CD4-positive, alpha-beta T cell treated with Interleukin-6 for 4 hours (primary cell): ENCODE results near the gene SORCS2.

ENCODE experiments used
- DNase-seq: peaks from one replicate; pipeline ENCODE4 v3.0.0-alpha.2; 2020; ENCODE audit warnings: mixed read lengths

Gene SORCS2

DNA sequence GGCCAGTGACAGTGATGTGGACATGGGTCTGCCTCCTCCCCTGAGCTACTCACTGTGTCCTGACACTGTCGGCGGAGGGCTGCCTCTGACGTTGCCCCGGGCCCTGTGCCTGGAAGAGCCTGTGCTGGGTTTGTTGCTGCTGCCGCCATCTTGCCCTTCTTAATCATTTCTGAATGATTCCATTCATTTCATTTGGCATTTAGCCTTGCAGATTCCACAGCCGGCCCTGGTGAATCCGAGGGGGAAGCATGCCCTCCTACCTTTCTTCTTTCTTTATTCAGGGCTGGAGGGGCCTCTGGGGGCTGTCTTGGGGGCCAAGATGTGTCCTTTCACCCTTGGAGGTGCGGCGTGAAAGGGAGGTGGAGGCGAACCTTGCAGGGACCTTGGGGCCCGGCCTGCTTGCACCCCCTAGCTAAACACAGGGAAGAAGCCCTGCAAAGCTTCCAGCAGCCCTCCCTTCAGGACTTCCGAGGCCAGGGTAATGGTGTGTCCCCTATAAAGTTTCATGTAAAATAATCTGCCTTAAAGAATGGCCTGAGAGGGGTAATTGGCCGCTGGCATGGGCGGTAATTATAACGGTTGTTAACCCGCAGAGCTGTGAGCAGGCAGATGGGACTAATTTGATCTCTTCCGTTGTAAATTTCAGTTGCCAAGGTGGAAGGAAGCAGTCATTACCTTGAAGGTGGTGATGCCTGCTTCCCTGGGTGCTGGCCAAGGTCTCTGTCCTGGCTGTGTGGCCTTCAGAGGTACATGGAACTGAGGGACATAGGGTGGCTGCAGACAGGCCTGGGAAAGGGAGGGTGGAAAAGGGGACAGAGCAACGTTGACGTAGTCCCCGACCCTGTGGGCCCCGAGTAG lies 150.1 kb downstream of the SORCS2 start:
- DNase-seq: no peak

DNA sequence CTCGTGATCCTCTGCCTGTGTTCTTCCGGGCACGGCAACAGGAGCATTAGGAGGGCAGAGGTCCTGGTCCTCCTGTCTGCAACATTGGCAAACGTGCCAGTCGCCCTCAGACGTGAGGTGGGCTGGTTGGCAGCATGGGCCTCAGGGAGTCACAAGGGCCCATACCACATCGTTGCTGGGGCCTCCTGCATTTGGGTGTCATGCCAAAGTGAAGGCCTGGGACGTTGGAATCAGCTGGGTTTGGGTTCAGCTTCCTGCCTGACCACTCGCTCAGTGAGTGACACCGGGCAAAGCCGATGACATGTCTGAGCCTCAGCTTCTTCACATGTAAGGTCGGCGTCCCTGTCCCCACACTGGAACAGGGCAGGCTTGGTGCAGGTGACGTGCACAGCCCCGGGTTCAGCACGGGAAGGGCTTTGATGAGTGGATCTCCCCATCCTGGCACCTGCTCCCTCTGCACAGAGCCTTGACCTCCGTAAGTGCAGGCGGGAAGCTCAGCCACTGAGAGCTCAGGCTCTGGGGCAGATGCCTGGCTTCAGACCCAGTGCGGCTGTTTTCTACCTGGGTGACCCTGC lies 150.8 kb downstream of the SORCS2 start:
- no peak for DNase-seq

DNA sequence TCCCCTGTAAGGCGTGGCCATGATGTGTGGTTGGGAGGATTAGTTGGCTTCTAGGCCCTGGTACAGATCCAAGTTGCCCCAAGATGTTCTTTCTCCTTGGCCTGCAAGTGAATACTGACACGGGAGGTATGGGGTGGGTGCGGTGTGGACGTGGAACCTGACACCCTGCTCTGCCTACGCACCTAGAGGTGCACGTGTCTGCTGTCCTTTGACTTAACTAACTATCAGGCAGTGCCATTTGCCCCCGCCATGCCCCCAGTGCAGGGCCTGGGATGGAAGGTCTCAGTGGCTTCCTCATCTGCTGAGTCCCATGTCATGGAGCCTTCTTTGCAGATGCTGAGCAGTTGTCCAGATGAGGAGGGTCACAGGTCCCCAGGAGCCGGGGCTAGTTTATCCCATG lies 151.6 kb downstream of the SORCS2 start:
- DNase-seq: no peak

DNA sequence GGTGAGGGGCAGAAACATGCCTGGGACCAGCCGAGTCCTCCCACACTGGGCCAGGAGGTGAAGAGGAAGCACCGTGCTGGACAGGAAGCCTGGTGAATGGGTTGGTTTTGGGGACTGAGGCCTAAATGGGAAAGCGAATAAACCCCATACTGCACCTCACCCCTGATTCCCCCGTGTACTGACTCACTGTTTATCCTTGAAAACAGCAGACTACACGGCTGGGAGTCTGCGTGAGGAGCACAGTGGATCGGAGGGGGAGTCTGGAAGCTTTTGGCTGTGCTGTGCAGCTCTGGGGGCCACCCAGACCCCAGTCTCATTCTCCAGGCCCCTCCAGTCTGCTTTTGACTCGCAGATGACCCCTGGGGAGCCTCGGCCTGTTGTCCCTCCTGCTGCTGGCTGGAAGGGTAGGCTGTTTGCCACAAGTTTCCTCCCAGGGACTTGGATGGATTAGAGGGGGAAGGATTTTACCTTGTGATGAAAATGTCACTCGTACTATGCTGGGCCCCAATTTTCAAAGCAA lies 152.4 kb downstream of the SORCS2 start:
- no peak for DNase-seq

DNA sequence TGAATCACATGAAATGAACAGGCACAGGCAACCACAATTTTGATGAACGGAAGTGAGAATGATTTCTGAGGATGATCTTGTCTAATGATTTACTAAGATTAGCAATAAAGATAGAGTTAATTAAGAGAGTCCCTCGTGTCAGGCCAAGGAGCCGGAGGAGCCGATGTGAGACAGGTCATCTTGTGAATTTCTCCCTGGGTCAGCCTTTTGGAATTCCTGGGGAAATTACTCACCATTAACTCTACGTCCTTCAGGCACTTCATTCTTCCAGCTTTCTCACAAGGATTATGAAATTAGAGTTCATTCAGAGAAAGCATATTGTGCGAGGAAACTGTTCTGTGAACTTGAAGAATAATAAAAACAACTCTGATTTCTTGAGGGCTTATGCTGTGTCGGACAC lies 155.6 kb downstream of the SORCS2 start:
- no peak for DNase-seq

DNA sequence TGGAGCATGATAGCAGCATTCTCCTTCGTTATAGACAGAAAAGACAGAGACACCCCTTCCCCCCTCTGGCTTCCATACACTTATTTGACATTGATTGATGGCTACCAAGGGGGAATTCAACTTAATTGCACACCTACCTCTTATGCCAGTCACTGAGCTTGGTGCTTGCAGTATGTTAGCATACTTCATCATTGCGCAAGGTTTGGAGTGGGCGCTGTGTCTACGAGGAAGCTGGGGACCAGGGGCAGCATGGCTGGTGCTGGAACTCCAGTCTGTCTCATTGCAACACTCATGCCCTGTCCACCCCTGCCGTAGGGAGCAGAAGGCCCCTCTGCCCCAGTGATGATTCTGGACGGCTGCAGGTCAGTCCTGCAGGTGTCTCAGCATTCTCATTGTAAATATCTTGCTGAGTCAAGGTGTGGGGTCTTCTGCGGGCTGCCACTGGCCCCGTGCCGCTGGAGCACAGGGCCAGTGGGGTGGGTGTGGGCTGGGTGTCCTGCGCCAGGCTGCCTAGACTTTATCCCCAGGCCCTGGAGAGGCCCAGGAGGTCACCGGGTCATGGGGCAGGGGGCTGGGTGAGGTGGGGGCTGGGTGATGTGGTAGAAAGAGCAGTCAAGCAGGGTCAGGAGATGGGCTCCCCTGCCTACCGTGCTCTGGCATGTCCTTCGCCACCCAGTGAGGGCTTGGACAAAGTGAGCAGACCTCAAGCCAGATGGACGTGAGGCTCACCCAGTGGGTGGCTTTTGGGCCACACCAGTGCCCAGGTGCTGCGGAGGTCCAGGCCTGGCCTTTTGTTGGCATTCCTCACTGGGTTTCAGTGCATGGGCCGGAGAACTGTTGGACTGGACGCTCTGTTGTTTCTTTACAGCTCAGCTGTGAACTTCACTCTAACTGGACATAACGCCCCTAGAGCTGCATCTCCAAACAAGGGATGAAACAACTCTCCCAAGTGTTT lies 156.9 kb downstream of the SORCS2 start:
- DNase-seq: no peak

DNA sequence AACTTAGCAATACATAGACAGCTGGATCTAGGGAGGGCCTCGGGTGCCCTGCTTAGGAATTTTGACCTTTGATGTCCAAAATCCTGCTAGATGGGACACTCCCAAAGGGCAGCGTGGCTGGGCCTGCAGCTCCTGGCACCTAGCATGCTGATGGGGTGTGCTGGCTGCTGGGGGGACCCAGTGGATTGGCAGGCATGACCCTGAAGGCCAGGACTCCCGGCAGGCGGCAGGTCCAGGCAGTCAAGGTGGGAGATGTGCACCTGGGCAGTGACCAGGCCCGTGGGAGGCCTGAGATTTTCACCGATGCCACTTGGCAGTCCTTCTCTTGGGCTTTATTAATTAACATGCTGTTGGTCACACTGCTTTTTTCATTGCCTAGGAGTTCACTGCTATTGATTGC lies 158.1 kb downstream of the SORCS2 start:
- no peak for DNase-seq

DNA sequence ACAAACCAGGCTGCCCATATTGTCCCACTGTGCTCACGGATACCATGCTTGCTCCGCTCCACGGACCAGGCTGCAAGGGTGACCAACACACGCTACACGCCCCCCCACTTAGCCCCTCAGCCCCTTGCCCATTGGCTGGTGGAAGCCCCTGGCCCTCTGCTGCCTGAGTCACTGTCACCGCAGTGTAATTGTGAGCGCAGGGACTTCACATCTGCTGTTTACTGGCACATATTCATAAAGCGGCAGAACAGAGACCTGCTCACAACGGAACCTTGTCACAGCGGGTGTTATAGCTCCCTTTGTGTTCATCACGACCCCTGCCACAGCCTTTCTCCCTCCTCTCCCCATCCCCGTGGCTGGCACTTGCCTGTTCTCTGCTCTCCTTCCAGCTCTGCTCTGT lies 158.7 kb downstream of the SORCS2 start:
- no peak for DNase-seq

DNA sequence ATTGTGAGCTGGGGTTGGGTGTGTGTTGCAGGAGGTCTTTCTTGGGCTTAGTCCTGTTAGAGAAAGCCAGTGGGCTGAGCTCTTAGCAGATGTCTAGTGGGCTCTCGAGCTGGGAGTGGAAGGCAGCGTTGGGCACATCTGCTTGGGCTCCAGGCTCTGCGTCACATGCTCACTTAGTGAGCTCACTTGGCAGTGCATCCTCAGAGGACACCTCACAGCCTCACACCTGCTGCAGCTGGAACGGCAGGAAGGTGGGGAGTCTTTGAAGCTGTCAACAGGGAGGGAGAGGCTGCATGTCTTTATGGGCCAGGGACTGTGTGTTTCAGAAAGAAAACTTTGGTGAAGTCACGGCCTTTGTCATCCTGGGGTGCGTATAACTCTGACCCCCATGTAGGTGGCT lies 160.1 kb downstream of the SORCS2 start:
- DNase-seq: no peak

DNA sequence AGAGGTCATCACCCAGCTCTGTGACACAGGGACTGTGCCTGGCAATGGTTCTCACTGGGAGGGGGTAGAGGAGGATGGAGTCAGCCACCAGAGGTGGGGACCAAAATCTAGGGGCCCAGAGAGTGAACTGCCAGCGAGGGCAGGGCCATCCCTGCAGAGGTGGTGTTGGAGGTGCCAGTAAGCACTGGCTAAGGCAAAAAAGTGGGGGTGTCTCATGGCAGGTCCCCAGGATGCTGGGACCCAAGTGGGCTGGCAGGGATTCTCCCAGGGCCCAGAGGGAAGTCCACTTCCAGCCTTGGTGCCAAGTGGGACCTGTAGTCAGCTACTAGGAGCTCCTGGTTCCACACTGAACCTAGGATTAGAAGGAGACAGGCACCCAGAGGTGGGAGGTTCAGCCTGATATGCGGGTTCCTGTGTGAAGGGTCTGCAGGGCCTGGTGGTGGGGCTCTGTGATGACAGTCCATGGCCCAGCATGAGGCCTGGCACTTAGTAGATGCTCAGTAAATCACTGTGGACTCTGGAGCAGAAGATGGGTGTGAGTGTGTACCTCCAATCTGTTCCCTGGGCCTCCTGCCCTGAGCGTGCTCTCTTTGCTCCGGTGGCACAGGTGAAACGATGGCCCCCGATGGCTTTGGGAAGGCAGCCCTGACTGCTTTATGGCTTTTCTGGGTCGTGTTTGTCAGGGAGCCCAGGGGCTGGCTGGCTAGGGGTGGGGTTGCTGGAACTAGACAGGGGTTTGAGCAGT lies 160.9 kb downstream of the SORCS2 start:
- no peak for DNase-seq

DNA sequence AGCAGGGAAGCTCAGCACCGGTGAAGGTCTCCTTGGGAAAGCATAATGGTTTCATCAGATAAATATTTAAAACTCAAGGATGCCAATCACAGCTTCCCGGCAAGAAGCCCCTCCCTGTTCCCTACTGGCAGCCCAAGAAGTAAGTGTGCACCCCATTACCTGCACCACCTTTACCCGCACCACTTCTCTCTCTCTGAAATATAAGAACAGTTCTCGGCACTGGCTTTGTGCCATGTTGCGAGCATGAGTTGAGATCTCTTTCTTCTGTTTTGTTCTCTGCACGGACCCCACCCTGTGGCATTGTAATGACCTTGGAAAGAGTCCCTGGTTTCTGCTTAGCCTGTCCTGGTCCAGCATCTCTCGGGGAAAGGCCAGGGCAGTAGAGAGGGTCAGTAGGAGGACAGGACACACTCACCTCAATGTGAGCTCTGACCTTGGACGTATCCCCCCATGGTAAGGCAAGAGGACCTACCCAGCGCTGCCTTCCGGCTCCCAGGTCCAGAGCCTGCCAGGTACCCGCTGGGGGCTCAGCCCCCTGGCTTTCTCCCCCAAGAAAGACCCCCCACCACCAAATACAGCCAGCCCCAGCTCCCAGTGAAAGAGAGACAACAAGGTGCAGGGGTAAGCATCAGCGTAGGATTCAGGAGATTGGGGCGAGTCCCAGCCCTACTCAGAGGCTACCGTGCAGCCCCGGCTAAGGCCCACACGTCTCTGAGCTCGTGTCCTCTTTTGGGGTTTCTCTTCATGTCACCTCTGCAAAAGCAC lies 161.7 kb downstream of the SORCS2 start:
- DNase-seq: no peak

DNA sequence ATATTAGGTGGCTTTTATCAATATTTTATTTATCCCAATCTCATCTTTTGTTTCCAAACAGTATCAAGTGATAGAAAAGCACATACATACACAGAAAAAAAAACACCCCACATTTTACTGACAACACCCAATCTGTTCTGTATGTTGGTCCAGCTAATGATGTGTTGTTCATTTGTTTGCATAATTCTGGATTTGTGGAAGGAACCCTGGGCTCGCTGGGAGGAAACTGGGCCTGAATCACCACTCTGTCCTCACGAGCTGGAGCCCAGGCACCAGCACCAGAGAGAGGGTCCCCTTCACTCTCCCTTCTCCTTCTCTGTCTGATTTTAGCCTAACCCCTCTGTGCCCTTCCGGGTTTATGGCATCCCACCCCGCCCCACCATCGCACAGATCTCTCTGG lies 162.6 kb downstream of the SORCS2 start:
- no peak for DNase-seq

DNA sequence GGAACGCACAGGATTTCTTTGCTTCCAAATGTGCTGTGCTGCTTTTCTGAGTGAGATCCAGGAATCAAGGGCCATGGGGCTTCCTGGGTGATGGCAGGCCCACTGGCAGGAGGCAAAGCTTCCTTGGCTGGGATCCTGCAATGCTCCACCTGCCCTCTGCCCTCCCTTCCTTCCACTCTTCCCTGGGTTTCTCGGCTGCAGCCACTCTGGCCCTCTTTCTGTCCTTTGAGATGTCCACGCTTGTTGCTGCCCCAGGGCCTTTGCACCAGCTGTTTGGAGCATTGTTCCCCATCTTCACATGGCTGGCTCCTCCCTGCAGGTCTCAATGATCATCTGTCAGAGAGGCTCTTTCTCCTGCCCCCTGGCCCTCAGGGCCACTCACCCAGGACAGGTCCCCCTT lies 163.5 kb downstream of the SORCS2 start:
- DNase-seq: no peak

DNA sequence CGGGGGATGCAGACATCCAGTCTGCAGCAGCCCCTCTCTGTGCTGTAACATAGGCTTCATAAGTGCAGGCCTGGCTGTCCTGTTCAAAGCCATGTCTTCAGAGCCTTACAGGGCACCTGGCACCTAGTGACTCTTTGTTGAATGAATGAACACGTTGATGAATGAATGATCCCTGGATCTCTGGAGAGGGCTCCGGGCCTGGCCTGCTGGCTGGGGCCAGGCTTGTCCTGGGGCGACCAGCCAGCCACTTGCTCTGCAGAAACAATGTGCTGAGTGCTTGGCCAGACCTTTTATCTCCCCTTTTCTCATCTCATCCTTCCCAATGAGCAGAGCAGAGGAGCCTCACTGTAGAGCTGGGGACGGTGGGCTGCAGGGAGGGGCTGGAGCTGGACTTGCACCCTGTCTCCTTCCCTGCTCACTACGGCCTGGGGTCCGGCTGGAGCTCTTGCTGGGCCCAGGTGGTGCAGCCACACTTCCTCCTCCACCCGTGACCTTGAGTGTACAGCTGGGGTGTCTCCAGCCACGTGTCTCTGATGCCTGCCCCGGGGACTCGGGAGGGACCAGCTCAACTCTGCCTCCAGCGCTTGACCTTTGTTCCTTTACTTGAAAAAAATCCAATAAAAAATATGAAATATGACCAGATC lies 164.5 kb downstream of the SORCS2 start:
- no peak for DNase-seq

DNA sequence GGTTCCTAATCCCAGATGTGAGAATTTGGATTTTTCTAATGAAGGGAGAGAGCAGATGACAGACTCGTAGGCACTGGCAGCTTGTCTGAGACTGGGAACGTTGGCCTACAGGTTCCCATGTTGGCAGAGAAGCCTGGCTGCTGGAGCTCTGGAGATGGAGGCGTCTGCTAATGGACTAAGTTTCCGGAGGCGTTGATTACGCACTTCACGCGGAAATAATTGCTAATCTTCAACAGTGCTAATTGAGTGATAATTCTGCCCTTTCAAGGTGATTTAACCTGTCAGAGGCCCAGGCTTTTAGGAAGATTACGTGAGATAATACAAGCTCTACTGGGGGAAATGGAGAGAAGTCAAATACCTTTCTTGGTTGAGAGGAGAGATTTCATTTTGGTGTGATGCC lies 165.0 kb downstream of the SORCS2 start:
- no peak for DNase-seq

DNA sequence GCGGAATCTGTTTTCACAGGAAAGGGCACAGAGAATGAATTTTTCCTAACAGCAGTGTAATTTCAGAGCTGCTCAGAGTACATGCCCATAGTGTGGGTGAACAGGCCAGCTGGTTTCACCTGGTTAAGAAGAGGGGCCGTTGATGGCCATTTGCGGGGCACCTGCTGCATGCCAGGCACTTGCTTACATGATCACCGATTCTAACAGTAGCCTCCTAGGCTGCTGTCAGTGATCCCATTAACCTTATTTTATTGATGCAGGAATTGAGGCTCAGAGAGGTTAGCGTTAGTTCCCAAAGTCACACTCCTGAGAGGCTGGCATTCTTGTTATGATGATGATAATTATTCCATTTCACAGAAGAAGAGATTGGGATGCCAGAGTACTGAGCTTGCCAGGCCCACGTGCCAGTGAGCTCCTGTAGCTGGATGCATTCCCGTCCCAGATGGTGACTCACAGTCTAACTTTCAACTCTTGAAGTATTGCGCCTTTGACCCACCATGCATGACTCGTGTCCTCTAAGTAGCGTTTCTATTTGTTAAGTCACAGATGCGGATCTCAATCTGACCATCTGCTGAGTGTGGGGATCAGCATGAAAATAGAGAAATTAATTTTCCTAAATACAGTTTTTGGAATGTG lies 165.9 kb downstream of the SORCS2 start:
- DNase-seq: no peak

DNA sequence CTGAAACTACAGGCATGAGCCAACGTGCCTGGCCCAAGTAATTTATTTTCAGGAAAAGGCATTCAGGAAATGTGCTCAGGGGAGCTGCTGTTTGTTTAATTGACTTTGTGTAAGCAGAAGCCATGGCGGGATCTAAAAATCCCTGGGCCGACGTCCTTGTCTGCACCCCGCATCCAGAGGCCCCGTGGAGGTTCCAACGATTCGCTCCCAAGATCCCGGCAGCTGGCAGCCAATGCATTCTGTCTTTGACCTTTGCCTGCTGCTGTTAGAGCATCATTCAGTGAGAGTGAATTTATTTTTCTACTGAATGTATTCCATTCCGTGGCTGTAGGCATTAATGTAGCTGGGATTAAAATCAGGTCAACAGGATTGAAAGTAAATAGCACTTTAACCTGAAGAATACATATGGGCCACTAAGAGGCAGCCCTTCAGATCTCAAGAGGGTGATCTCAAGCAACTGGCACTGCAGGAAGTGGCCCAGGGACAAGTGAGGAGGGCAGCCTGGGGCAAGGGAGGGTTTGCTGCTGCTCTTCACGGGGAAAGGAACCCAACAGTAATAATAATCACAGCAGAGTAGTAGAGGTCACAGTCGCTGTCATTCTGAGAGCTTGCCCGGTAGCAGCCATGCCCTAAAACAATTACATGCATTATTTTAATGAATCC lies 167.2 kb downstream of the SORCS2 start:
- no peak for DNase-seq

DNA sequence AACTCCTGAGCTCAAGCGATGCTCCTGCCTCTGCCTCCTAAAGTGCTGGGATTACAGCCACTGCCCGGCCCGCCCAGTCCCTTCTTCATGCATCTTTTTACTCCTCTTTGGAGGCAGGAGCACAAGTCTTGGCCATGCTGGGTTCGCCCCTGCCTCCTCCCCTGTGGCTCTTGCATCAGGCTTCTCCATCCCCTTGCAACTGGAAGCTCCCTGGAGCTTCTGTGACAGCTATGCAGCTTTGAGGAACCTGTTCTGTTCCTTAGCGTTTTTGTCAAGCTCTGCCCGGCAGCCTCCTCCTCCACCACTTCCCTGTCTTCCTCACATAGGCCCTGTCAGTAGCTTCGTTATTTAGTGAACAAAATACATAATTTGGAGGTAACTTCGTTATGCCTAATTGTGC lies 168.5 kb downstream of the SORCS2 start:
- no peak for DNase-seq

DNA sequence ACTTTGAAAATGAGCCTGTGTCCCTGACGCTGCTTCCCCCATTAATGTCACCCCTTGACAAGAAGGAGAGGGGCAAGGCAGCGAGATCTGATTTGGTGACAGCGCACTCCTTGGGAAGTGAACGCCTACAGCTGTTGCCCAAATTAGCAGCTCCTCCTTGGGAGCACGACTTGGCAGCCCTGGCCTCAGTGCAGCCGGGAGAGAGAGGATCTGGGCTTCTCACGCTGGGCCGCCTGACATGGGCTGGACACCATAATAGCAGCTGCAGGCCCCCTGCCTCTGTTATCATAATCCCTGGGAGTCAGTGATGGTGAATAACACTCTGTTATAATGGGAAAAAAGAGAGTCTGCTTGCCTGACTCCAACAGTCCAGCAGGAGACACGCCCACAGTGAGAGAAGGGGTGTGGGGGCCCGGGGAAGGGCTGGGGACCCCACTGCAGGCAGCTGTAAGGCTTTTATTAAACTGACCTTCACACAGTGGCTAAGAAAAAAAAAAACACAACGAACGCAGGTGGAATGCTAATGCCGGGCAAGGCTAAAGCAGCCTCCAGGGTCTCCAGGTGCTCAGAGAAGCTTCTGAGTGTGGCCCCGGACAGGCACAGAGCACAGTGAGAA lies 169.1 kb downstream of the SORCS2 start:
- no peak for DNase-seq

DNA sequence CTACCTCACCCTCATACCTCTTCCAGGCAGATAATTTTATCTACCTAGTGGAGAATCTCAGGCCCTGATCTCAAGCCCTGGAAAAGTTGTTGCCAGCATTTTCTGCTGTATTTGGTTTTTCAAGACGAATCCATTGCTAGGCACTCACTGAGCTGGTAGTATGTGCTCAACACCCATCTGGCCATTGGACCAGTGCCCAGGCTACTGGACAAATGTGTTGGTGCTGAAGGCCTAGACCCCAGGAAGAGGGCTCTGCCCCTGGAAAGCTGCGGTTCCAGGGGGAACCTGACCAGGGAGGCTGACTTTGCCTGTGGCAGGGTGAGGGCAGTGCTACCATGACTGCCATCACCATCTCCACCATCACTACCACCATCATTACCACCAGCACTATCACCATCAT lies 170.0 kb downstream of the SORCS2 start:
- DNase-seq: no peak
